ENCODE data around the gene SEMA5A. TPM values are rescaled to one million over a fixed set of nuclear protein-coding genes. Genes with fewer than 3 reads are reported as not detected.

SEMA5A gene
- total and polyA plus RNA-seq, 2 of the 13 experiments (the other 11 are each of a cell fraction or from before 2014, with no cell fraction given), result 0.01 TPM; not detected in 1

GRCh38 chr5:9082996-9083395, 462.9 kb downstream of the SEMA5A start (continued):
- TF ChIP-seq KLF13 (CRISPR knock-in tag; IDR thresholded peaks at IDR 0.05) (no peak), ZNF75D (CRISPR knock-in tag; IDR thresholded peaks at IDR 0.05; ENCODE audit: borderline replicate concordance) (no peak), ZBTB21 (CRISPR knock-in tag; IDR thresholded peaks at IDR 0.05) (no peak), ZUFSP (CRISPR knock-in tag; IDR thresholded peaks at IDR 0.05; ENCODE audit: borderline replicate concordance) (no peak), ZNF703 (CRISPR knock-in tag; IDR thresholded peaks at IDR 0.05; ENCODE audit: borderline replicate concordance) (no peak), YEATS2 (CRISPR knock-in tag; IDR thresholded peaks at IDR 0.05; ENCODE audit: borderline replicate concordance) (no peak), ZKSCAN8 (CRISPR knock-in tag; IDR thresholded peaks at IDR 0.05; ENCODE audit: borderline replicate concordance) (no peak), ZNF205 (CRISPR knock-in tag; IDR thresholded peaks at IDR 0.05) (no peak)

GRCh38 chr5:9072701-9073100, 473.2 kb downstream of the SEMA5A start:
- H3K9ac ChIP-seq (ENCODE audit: insufficient read depth, low read depth, low read length), result no peak overlapping the region
- no peaks in the 10 kb centered on the region for H3K27me3 ChIP-seq (ENCODE audit: control insufficient read depth in 1 of 2, insufficient read depth in 2 of 2, low read length in 2 of 2)
- no peaks in the 10 kb centered on the region for H3K36me3 ChIP-seq (replicated peaks in 1 of 2; ENCODE audit: control insufficient read depth in 1 of 2, insufficient read depth in 2 of 2, low read length in 2 of 2)
- ChIA-PET POLR2A (no interaction called here), CTCF (ENCODE audit: low intra/inter-chr PET ratio, low total read pairs) (no interaction called here)
- no peak overlapping the region for H2AFZ ChIP-seq (ENCODE audit: low read length)
- BruUV-seq (replicated peaks), result no TSS peak
- H3K27ac ChIP-seq (ENCODE audit: extremely low read length, insufficient read depth, low read length), result no peak overlapping the region
- DNase-seq (ENCODE audit: low spot score), result no peak
- no peak overlapping the region for H3K4me2 ChIP-seq (ENCODE audit: low read depth, low read length)
- H3K4me3 ChIP-seq (replicated peaks in 1 of 3; ENCODE audit: insufficient read depth in 1 of 3, low read depth in 2 of 3, low read length in 3 of 3), result no peak overlapping the region
- no peaks in the 10 kb centered on the region for H3K79me2 ChIP-seq (ENCODE audit: insufficient read depth, low read length)
- 14% methylated on average over 4 of the region's 4 CpGs for WGBS (ENCODE audit: low lambda C conversion rate)
- no peak for FAIRE-seq
- no peaks in the 10 kb centered on the region for H3K4me1 ChIP-seq (ENCODE audit: insufficient read depth, low read length)
- no peaks in the 10 kb centered on the region for H4K20me1 ChIP-seq (ENCODE audit: insufficient read depth, low read length)
- in situ Hi-C loops (cut with HindIII; ENCODE audit: extremely low pct_ligation_motif_present, low pct_unique_long_range_greater_than_20kb) (no loop called here), intact Hi-C loops (cut with micrococcal nuclease; ENCODE audit: unreplicated experiment) (no loop called here)
- ATAC-seq, result no peak
- H3K9me3 ChIP-seq (ENCODE audit: low read length), result peaks cover 87% of the 10 kb centered on the region
- no peak for TF ChIP-seq ZBTB4 (CRISPR knock-in tag; IDR thresholded peaks at IDR 0.05; ENCODE audit: borderline replicate concordance)
- no peak for TF ChIP-seq CEBPZ (IDR thresholded peaks at IDR 0.05; ENCODE audit: low read length)
- TF ChIP-seq ZNF597 (CRISPR knock-in tag; IDR thresholded peaks at IDR 0.05), result no peak
- TF ChIP-seq RORA (CRISPR knock-in tag; IDR thresholded peaks at IDR 0.05), result no peak
- no peak for TF ChIP-seq ZNF605 (CRISPR knock-in tag; IDR thresholded peaks at IDR 0.05)
- no peak for TF ChIP-seq CENPT (CRISPR knock-in tag; IDR thresholded peaks at IDR 0.05; ENCODE audit: low read depth)
- no peak for TF ChIP-seq ARNT (IDR thresholded peaks at IDR 0.05)
- TF ChIP-seq NCOA5 (CRISPR knock-in tag; IDR thresholded peaks at IDR 0.05), result no peak
